Heart left ventricle (tissue), 16 donors: ENCODE data around the gene SLC66A1. TPM values are rescaled to one million over a fixed set of nuclear protein-coding genes. Genes with fewer than 3 reads are reported as not detected.

Experiments
- ATAC-seq, 4 donors: fragments of 200-7000 bp; cut with Tn5 transposase; one replicate each; pipeline ENCODE4 v1.9.1; 2020 to 2022; ENCODE audit warnings: moderate library complexity in 4 of 4, mild to moderate bottlenecking in 3 of 4, moderate number of reproducible peaks in 1 of 4
- DNase-seq, 5 donors: peaks; one replicate each; pipeline ENCODE4 v3.0.0-alpha.2; 2020
- H3K27ac ChIP-seq, 12 donors: fragments of 200-600 bp; sonication (generic) in 4 of 12; one replicate each; pipeline versions ENCODE4 v1.5.0 to v1.8.0; 2016 to 2022; ENCODE audit warnings: mild to moderate bottlenecking in 2 of 12
- H3K27me3 ChIP-seq, 9 donors: fragments of 200-600 bp; sonication (generic) in 2 of 9; one replicate each; pipeline versions ENCODE4 v1.5.1 to v1.8.0; 2016 to 2022; ENCODE audit warnings: mild to moderate bottlenecking in 3 of 9
- H3K36me3 ChIP-seq, 9 donors: fragments of 200-600 bp; sonication (generic) in 2 of 9; one replicate each; pipeline versions ENCODE4 v1.5.0 to v1.8.0; 2018 to 2022; ENCODE audit warnings: mild to moderate bottlenecking in 2 of 9
- H3K4me1 ChIP-seq, 12 donors: fragments of 200-600 bp; sonication (generic) in 4 of 12; one replicate each; pipeline versions ENCODE4 v1.5.0 to v1.8.0; 2016 to 2022; ENCODE audit warnings: mild to moderate bottlenecking in 3 of 12
- H3K4me3 ChIP-seq, 12 donors: fragments of 200-600 bp; sonication (generic) in 4 of 12; one replicate each; pipeline versions ENCODE4 v1.5.0 to v1.8.0; 2017 to 2022; ENCODE audit warnings: mild to moderate bottlenecking in 9 of 12, moderate library complexity in 4 of 12
- H3K9me3 ChIP-seq, 12 donors: fragments of 200-600 bp; sonication (generic) in 4 of 12; one replicate each; pipeline versions ENCODE4 v1.5.0 to v1.8.0; 2016 to 2022; ENCODE audit warnings: mild to moderate bottlenecking in 1 of 12
- POLR2A ChIP-seq, 2 donors: fragments of 450-650 bp; IDR thresholded peaks; one replicate each; pipeline ENCODE4 v1.6.1; 2017; ENCODE audit warnings: antibody characterized with exemption in 2 of 2, mild to moderate bottlenecking in 2 of 2, moderate library complexity in 2 of 2
- WGBS, 4 donors: extraction: QIAGEN DNeasy Blood & Tissue Kit in 2 of 4; methylation state at CpG; one replicate each; pipeline versions ENCODE4 v1.1.5 to v1.1.7; 2013 to 2018; 5-methylcytosine and 5-hydroxymethylcytosine counted together
- intact Hi-C, 10 donors: fragments of 100-400 bp; cut with DNase I; formaldehyde crosslinking; loops; one replicate each; pipeline versions ENCODE4 v1.11.1 to v1.14.2; 2022
- polyA plus RNA-seq, 2 donors: library from polyadenylated mRNA; stranded (reverse); fragments of 200-250 nt; gene quantifications; one replicate each; pipeline ENCODE4 v1.2.3, GENCODE V29; 2013
- total RNA-seq, 9 donors: library from RNA; depleted of rRNA in 2 of 9; stranded (reverse); fragments of >200 nt in 2 of 9; fragmentation: NEBNext Ultra II Directional in 3 of 9; extraction: Animal tissue kit (Norgen Biotek cat#: 25700) in 3 of 9; gene quantifications; one replicate each; pipeline versions ENCODE4 v1.1.0 to v1.2.4, GENCODE V29; 2016 to 2023
- TF ChIP-seq, protein P1 (sequence below), 12 donors: fragments of 200-600 bp; sonication (generic) in 4 of 12; IDR thresholded peaks; one replicate each; pipeline versions ENCODE4 v1.5.0 to v1.8.0; 2018 to 2022; ENCODE audit warnings: antibody characterized with exemption in 12 of 12, mild to moderate bottlenecking in 5 of 12
- donor health status: ischemic (EF 13 %, LVEDD 7.1; RV severe dilation, severe dysfunction).
- donor health status: healthy with polysubstance abuse.
- donor health status: DM: no; HTN: yes; CAD: no.
- donor health status: DM: no; HTN: no; CAD: no.
- donor health status: ischemic (EF 25% LVEDD 6.9; RV normal size, moderate dysfunction).
- donor health status: ischemic (EF 25% LVEDD 5.7; RV mildly dilated, moderate dysfunction).
- donor health status: healthy.
- donor health status: DM: yes; HTN: yes; CAD: no.
- donor health status: ischemic (EF 35%, LVEDD 5.7; RV mildly dilated, moderate dysfunction).
- donor health status: nonischemic (EF 11% LVEDD 7.7; RV severe dilation, severe dysfunction).
- donor health status: DM: yes; HTN: yes; CAD: no.
- donor health status: PGD.
- donor health status: ischemic (EF 29% LVEDD 5.4; RV normal size, mild dysfunction).
- donor health status: nonischemic (EF 23%, LVEDD 6.1; RV moderate dilation, normal function).

SLC66A1 gene
- total and polyA plus RNA-seq, 11 donors: 6.4 to 19.4 (median 9.7) TPM

DNA sequence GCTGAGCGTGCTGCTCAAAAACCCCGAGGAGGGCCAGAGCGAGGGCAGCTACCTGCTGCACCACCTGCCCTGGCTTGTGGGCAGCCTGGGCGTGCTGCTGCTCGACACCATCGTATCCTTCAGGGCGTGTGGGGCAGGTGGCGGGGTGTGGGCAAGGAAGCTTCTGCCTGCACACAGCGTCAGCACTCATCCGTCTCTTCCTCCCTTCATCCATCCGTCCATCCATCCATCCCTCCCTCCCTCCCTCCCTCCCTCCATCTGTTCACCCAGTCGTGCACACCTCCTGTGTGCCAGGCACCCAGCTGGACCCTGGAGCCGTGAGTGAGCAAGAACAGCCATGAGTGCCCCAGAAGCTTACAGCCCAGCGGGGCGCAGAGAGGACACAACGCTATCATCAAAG lies 15.2 kb downstream of the SLC66A1 start:
- no peaks in the 10 kb centered on the region for H3K9me3 ChIP-seq

GRCh38 chr1:19327736-19328135 lies 15.6 kb downstream of the SLC66A1 start:
- H3K9me3 ChIP-seq: no peaks in the 10 kb centered on the region
- H3K27ac ChIP-seq: no peak overlapping the region
- intact Hi-C loops: no loop called here
- ATAC-seq (no peak), DNase-seq (no peak)
- no peak for TF ChIP-seq POLR2A (IDR thresholded peaks at IDR 0.05)
- TF ChIP-seq, protein P1, sequence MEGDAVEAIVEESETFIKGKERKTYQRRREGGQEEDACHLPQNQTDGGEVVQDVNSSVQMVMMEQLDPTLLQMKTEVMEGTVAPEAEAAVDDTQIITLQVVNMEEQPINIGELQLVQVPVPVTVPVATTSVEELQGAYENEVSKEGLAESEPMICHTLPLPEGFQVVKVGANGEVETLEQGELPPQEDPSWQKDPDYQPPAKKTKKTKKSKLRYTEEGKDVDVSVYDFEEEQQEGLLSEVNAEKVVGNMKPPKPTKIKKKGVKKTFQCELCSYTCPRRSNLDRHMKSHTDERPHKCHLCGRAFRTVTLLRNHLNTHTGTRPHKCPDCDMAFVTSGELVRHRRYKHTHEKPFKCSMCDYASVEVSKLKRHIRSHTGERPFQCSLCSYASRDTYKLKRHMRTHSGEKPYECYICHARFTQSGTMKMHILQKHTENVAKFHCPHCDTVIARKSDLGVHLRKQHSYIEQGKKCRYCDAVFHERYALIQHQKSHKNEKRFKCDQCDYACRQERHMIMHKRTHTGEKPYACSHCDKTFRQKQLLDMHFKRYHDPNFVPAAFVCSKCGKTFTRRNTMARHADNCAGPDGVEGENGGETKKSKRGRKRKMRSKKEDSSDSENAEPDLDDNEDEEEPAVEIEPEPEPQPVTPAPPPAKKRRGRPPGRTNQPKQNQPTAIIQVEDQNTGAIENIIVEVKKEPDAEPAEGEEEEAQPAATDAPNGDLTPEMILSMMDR (IDR thresholded peaks at IDR 0.05): no peak
- no peak overlapping the region for H3K4me3 ChIP-seq
- H3K36me3 ChIP-seq: peaks cover 0 to 76% (median 60%) of the 10 kb centered on the region in 9 donors
- H3K4me1 ChIP-seq: no peaks in the 10 kb centered on the region
- 89 to 93% (median 93%) methylated on average over 9 of the region's 9 CpGs for WGBS, 4 donors
- no peaks in the 10 kb centered on the region for H3K27me3 ChIP-seq

More for the DNA sequence above, 15.2 kb downstream of the SLC66A1 start:
- intact Hi-C loops: no loop called here
- no peak overlapping the region for H3K4me3 ChIP-seq
- no peaks in the 10 kb centered on the region for H3K27me3 ChIP-seq
- WGBS, 4 donors: 87 to 92% (median 89%) methylated on average over 14 to 16 of the region's 16 CpGs
- no peak overlapping the region for H3K27ac ChIP-seq
- TF ChIP-seq POLR2A (IDR thresholded peaks at IDR 0.05): no peak
- TF ChIP-seq, protein P1 (IDR thresholded peaks at IDR 0.05): no peak
- H3K36me3 ChIP-seq: peaks cover 0 to 77% (median 57%) of the 10 kb centered on the region in 9 donors
- H3K4me1 ChIP-seq: no peaks in the 10 kb centered on the region
- no peak for DNase-seq
- no peak for ATAC-seq

GRCh38 chr1:19328486-19328885 lies 16.4 kb downstream of the SLC66A1 start:
- H3K9me3 ChIP-seq: no peaks in the 10 kb centered on the region
- intact Hi-C loops: no loop called here
- peaks cover 0 to 75% (median 54%) of the 10 kb centered on the region in 9 donors for H3K36me3 ChIP-seq
- H3K4me1 ChIP-seq: no peaks in the 10 kb centered on the region
- no peaks in the 10 kb centered on the region for H3K27me3 ChIP-seq
- H3K4me3 ChIP-seq: no peak overlapping the region
- 93 to 100% (median 95%) methylated on average over 9 to 18 of the region's 18 CpGs for WGBS, 4 donors
- TF ChIP-seq POLR2A (IDR thresholded peaks at IDR 0.05): no peak
- TF ChIP-seq, protein P1 (IDR thresholded peaks at IDR 0.05): no peak
- ATAC-seq (no peak), DNase-seq (peak in 1 of 5 donors; percentile 44)
- no peak overlapping the region for H3K27ac ChIP-seq

DNA sequence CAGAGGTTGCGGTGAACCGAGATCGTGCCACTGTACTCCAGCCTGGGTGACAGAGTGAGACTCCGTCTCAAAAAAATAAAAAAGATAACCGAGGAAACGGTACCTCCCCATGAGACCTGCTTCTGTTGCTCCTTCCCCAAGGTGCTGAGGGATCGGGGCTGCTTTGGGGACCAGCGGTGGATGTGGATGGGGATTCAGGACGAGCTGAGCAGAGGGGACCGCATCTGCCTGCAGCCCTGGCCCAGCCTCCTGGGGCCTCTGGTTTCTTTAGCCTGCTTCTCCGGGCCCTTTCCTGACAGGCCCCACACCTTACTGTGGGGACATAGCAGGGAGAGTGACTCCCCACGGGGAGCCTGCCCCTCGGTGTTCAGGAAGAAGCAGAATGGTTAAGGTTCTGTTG lies 17.1 kb downstream of the SLC66A1 start:
- no peaks in the 10 kb centered on the region for H3K27me3 ChIP-seq
- ATAC-seq: no peak
- intact Hi-C loops: no loop called here
- DNase-seq: no peak
- no peak overlapping the region for H3K27ac ChIP-seq
- peaks cover 0 to 69% (median 47%) of the 10 kb centered on the region in 9 donors for H3K36me3 ChIP-seq
- no peak for TF ChIP-seq POLR2A (IDR thresholded peaks at IDR 0.05)
- TF ChIP-seq, protein P1 (IDR thresholded peaks at IDR 0.05): no peak
- H3K4me3 ChIP-seq: no peak overlapping the region
- H3K4me1 ChIP-seq: no peaks in the 10 kb centered on the region
- WGBS, 4 donors: 88 to 90% (median 89%) methylated on average over 13 of the region's 13 CpGs
- H3K9me3 ChIP-seq: no peaks in the 10 kb centered on the region
